ENCODE results near the gene SNX1.

SNX1 gene

DNA sequence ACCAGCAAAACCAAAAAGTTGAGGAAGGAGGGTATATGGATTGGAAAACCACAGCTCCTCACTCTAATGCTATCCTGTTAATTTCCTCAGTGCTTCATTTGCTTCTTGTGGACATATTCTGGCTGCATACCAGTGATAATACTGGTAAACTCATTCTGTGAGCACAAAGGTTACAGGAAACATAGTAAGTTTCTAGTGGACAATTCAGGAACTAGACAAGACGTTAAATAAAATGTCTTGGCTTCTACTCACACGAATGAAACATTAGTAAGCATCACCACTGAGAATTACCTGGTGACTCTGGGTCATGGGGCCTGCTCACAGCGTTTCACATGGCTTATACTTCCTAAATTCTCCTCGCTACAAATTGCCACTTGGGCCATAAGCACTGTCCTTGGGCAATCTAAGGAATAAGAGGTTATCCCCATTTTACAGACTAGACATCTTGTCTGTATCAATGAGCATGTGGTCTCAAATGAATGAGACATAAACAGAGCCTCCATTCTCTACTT, 87.1 kb downstream of the SNX1 start:
- no peaks in the 10 kb centered on the region for H3K4me1 ChIP-seq (ENCODE audit: control insufficient read depth, insufficient read depth, low read length)
- no peak overlapping the region for H3K9ac ChIP-seq (ENCODE audit: low read length)
- H3K4me3 ChIP-seq (ENCODE audit: low read length), result no peak overlapping the region
- H3K27me3 ChIP-seq (ENCODE audit: control insufficient read depth, insufficient read depth, low read length), result no peaks in the 10 kb centered on the region
- H3K27ac ChIP-seq (ENCODE audit: low read depth, low read length), result no peak overlapping the region
- peaks cover 5% of the 10 kb centered on the region for H3K36me3 ChIP-seq (ENCODE audit: control insufficient read depth, insufficient read depth, low read length)

- H3K36me3 ChIP-seq (ENCODE audit: control insufficient read depth, insufficient read depth, low read length), result peaks cover 3% of the 10 kb centered on the region
- no peak overlapping the region for H3K27ac ChIP-seq (ENCODE audit: low read depth, low read length)
- H3K27me3 ChIP-seq (ENCODE audit: control insufficient read depth, insufficient read depth, low read length), result no peaks in the 10 kb centered on the region
- H3K4me3 ChIP-seq (ENCODE audit: low read length), result no peak overlapping the region
- H3K9ac ChIP-seq (ENCODE audit: low read length), result no peak overlapping the region
- no peaks in the 10 kb centered on the region for H3K4me1 ChIP-seq (ENCODE audit: control insufficient read depth, insufficient read depth, low read length)
Measured at GRCh38 chr15:64185146-64185911, 89.5 kb downstream of the SNX1 start.

- Histone ChIP-seq H3K36me3 (ENCODE audit: control insufficient read depth, insufficient read depth, low read length) (peaks cover 3% of the 10 kb centered on the region), H3K9ac (ENCODE audit: low read length) (no peak overlapping the region), H3K27me3 (ENCODE audit: control insufficient read depth, insufficient read depth, low read length) (no peaks in the 10 kb centered on the region), H3K4me3 (ENCODE audit: low read length) (no peak overlapping the region), H3K4me1 (ENCODE audit: control insufficient read depth, insufficient read depth, low read length) (no peaks in the 10 kb centered on the region), H3K27ac (ENCODE audit: low read depth, low read length) (no peak overlapping the region)
Measured at GRCh38 chr15:64187396-64188191, 91.8 kb downstream of the SNX1 start.

All from rectal smooth muscle tissue (tissue), 1 donor.